H1 (cell line): ENCODE measurements around the gene LHFPL3. TPM values are rescaled to one million over a fixed set of nuclear protein-coding genes. Genes with fewer than 3 reads are reported as not detected.

Experiments used
- CTCF ChIA-PET: fragments of 300-600 bp; sonication (Branson Sonifier 250); formaldehyde crosslinking; loops from one replicate; lab custom pipeline; 2021; ENCODE audit not compliant: partially characterized antibody; lab: Charles Lee
- POLR2A ChIA-PET: fragments of 300-600 bp; sonication (Branson Sonifier 250); formaldehyde crosslinking; loops from one replicate; lab custom pipeline; 2021; ENCODE audit warnings: inconsistent platforms; ENCODE audit not compliant: partially characterized antibody; lab: Charles Lee
- DNase-seq, 2 experiments: peaks; one replicate each; pipeline versions ENCODE4 v3.0.0 to v3.0.0-alpha.2; 2010 to 2022; ENCODE audit warnings: low spot score in 2 of 2, low read depth in 1 of 2, mixed read lengths in 1 of 2
- FAIRE-seq: peaks from 2 replicates; lab custom pipeline; 2011; peaks lifted over from hg19 to GRCh38; lab: Jason Lieb, UNC
- H2AFZ ChIP-seq: 2 replicates; pipeline ENCODE4 v1.8.1; 2012; ENCODE audit warnings: low read length, inconsistent platforms
- H2AK5ac ChIP-seq: 2 replicates; pipeline ENCODE4 v1.6.1; 2013; ENCODE audit warnings: low read depth, low read length
- H2BK120ac ChIP-seq: replicated peaks from 2 replicates; pipeline ENCODE3; 2013; ENCODE audit warnings: low read depth, low read length, inconsistent platforms
- H2BK12ac ChIP-seq: 2 replicates; pipeline ENCODE4 v1.6.1; 2013; ENCODE audit warnings: low read depth, low read length
- H2BK15ac ChIP-seq: 2 replicates; pipeline ENCODE4 v1.6.1; 2013; ENCODE audit warnings: low read length
- H2BK20ac ChIP-seq: 2 replicates; pipeline ENCODE4 v1.6.1; 2013; ENCODE audit warnings: low read length
- H2BK5ac ChIP-seq: 2 replicates; pipeline ENCODE4 v1.6.1; 2013; ENCODE audit warnings: low read depth, low read length
- H3K14ac ChIP-seq: 2 replicates; pipeline ENCODE4 v1.6.1; 2013; ENCODE audit warnings: inconsistent platforms; ENCODE audit not compliant: insufficient read length
- H3K18ac ChIP-seq: 2 replicates; pipeline ENCODE4 v1.6.1; 2013; ENCODE audit warnings: low read length; ENCODE audit errors: extremely low read depth
- H3K23ac ChIP-seq: 2 replicates; pipeline ENCODE4 v1.6.1; 2013; ENCODE audit warnings: inconsistent platforms; ENCODE audit not compliant: insufficient read length
- H3K23me2 ChIP-seq: 2 replicates; pipeline ENCODE4 v1.6.1; 2013; ENCODE audit warnings: low read depth, low read length
- H3K27ac ChIP-seq: 2 replicates; pipeline ENCODE4 v1.6.1; 2011; ENCODE audit warnings: low read depth, low read length, inconsistent platforms
- H3K27me3 ChIP-seq, 4 experiments: replicated peaks in 1 of 4; 1 replicate in 1 of 4; 2 replicates in 3 of 4; pipeline versions ENCODE4 v1.6.1 to v1.8.1; 2011 to 2013; ENCODE audit warnings: low read length in 3 of 4, mild to moderate bottlenecking in 3 of 4, inconsistent platforms in 2 of 4, mixed read lengths in 2 of 4, moderate library complexity in 1 of 4; ENCODE audit not compliant: control insufficient read depth in 3 of 4, insufficient read depth in 3 of 4; ENCODE audit errors: extremely low read depth in 1 of 4
- H3K36me3 ChIP-seq, 4 experiments: 2 replicates each; pipeline versions ENCODE4 v1.6.1 to v1.8.1; 2011 to 2013; ENCODE audit warnings: mild to moderate bottlenecking in 4 of 4, low read length in 3 of 4, moderate library complexity in 2 of 4, control low read depth in 1 of 4, inconsistent platforms in 1 of 4; ENCODE audit not compliant: insufficient read depth in 4 of 4, control insufficient read depth in 2 of 4
- H3K4ac ChIP-seq: replicated peaks from 2 replicates; pipeline ENCODE3; 2013; ENCODE audit warnings: low read length, low read depth, mixed read lengths, inconsistent platforms; ENCODE audit not compliant: insufficient read length
- H3K4me1 ChIP-seq, 4 experiments: replicated peaks in 1 of 4; 1 replicate in 1 of 4; 2 replicates in 3 of 4; pipeline versions ENCODE4 v1.6.1 to v1.8.1; 2011 to 2013; ENCODE audit warnings: low read length in 3 of 4, inconsistent platforms in 2 of 4, mixed read lengths in 1 of 4; ENCODE audit not compliant: insufficient read depth in 4 of 4, control insufficient read depth in 3 of 4
- H3K4me2 ChIP-seq, 2 experiments: 2 replicates each; pipeline versions ENCODE4 v1.6.1 to v1.8.1; 2011 to 2013; ENCODE audit warnings: low read depth in 2 of 2, low read length in 2 of 2, control low read depth in 1 of 2, inconsistent platforms in 1 of 2, mild to moderate bottlenecking in 1 of 2; ENCODE audit not compliant: insufficient read depth in 1 of 2
- H3K4me3 ChIP-seq, 4 experiments: fragments of 200-600, 300-600 bp in 1 of 4; sonication (generic), shearing (Covaris generic), sonication (Bioruptor Twin) in 1 of 4; 2 replicates each; pipeline versions ENCODE4 v1.5.1 to v1.8.1; 2011 to 2016; ENCODE audit warnings: low read length in 4 of 4, low read depth in 3 of 4, control low read depth in 2 of 4, inconsistent platforms in 2 of 4, mild to moderate bottlenecking in 2 of 4, mixed read lengths in 1 of 4, moderate library complexity in 1 of 4; ENCODE audit not compliant: insufficient read depth in 2 of 4; ENCODE audit errors: extremely low read depth in 1 of 4
- H3K56ac ChIP-seq: replicated peaks from 2 replicates; pipeline ENCODE3; 2013; ENCODE audit warnings: low read depth, mild to moderate bottlenecking, mixed read lengths, low read length, inconsistent platforms; ENCODE audit not compliant: insufficient read length
- H3K79me1 ChIP-seq: 2 replicates; pipeline ENCODE4 v1.6.1; 2013; ENCODE audit warnings: low read depth, low read length, control low read depth
- H3K79me2 ChIP-seq, 2 experiments: 2 replicates each; pipeline versions ENCODE4 v1.6.1 to v1.8.1; 2012 to 2013; ENCODE audit warnings: low read length in 2 of 2, mild to moderate bottlenecking in 2 of 2, inconsistent platforms in 1 of 2; ENCODE audit not compliant: insufficient read depth in 2 of 2, control insufficient read depth in 1 of 2
- H3K9ac ChIP-seq, 4 experiments: replicated peaks in 1 of 4; 1 replicate in 1 of 4; 2 replicates in 3 of 4; pipeline versions ENCODE4 v1.6.1 to v1.8.1; 2011 to 2013; ENCODE audit warnings: low read depth in 3 of 4, low read length in 3 of 4, control low read depth in 2 of 4, mild to moderate bottlenecking in 2 of 4, moderate library complexity in 2 of 4, inconsistent platforms in 1 of 4; ENCODE audit errors: extremely low read depth in 1 of 4
- H3K9me3 ChIP-seq, 2 experiments: 2 replicates each; pipeline versions ENCODE4 v1.6.1 to v1.8.1; 2012 to 2013; ENCODE audit warnings: mild to moderate bottlenecking in 2 of 2, moderate library complexity in 2 of 2, control low read depth in 1 of 2, inconsistent platforms in 1 of 2, low read depth in 1 of 2, low read length in 1 of 2, mixed read lengths in 1 of 2; ENCODE audit not compliant: insufficient read depth in 2 of 2
- H4K20me1 ChIP-seq, 2 experiments: replicated peaks in 1 of 2; 2 replicates each; pipeline versions ENCODE3 to v1.8.1; 2011 to 2013; ENCODE audit warnings: inconsistent platforms in 2 of 2, low read length in 2 of 2, mild to moderate bottlenecking in 1 of 2; ENCODE audit not compliant: insufficient read depth in 2 of 2, control insufficient read depth in 1 of 2
- H4K5ac ChIP-seq: 2 replicates; pipeline ENCODE4 v1.6.1; 2013; ENCODE audit warnings: low read length, low read depth, mixed read lengths, inconsistent platforms; ENCODE audit not compliant: insufficient read length
- H4K8ac ChIP-seq: 2 replicates; pipeline ENCODE4 v1.8.0; 2013; ENCODE audit warnings: mild to moderate bottlenecking, moderate library complexity, low read length, inconsistent platforms; ENCODE audit not compliant: insufficient read depth; ENCODE audit errors: extremely low read depth
- H4K91ac ChIP-seq: replicated peaks from 2 replicates; pipeline ENCODE3; 2013; ENCODE audit warnings: low read length, mixed read lengths, inconsistent platforms; ENCODE audit not compliant: insufficient read length
- JUND ChIP-seq: IDR thresholded peaks from 2 replicates; pipeline ENCODE4 v1.6.1; 2011; ENCODE audit warnings: mild to moderate bottlenecking, improper control_type of control experiment, low read length
- WGBS, 2 experiments: shearing (Covaris generic) in 1 of 2; methylation state at CpG; one replicate each; pipeline versions ENCODE4 v1.1.6 to v1.1.7; 2013 to 2015; ENCODE audit warnings: low lambda C conversion rate in 2 of 2, mixed read lengths in 2 of 2, inconsistent platforms in 1 of 2, low coverage in 1 of 2, missing lambda C conversion rate in 1 of 2; ENCODE audit not compliant: insufficient replicate concordance in 2 of 2, insufficient coverage in 1 of 2, insufficient read length in 1 of 2; ENCODE audit errors: extremely low coverage in 1 of 2, missing lambda C conversion rate in 1 of 2; 5-methylcytosine and 5-hydroxymethylcytosine counted together
- polyA plus RNA-seq, 7 experiments: library from polyadenylated mRNA; depleted of rRNA in 3 of 7; stranded (reverse) in 5 of 7; unstranded in 2 of 7; fragments of >200 nt in 5 of 7; fragments of 200-250 nt in 2 of 7; gene quantifications; 1 replicate in 5 of 7; 2 replicates in 1 of 7; 4 replicates in 1 of 7; pipeline versions ENCODE4 v1.2.1 to v1.2.3, GENCODE V29; 2011 to 2013; ENCODE audit warnings: missing spikeins in 2 of 7, mixed read lengths in 2 of 7
- total RNA-seq: library from RNA; stranded (reverse); fragmentation: NEBNext Ultra II Directional; extraction: Animal tissue kit (Norgen Biotek cat#: 25700); gene quantifications from 2 replicates; pipeline ENCODE4 v1.2.1, GENCODE V29; 2021

LHFPL3 gene
- total and polyA plus RNA-seq, 2 of the 8 experiments (the other 6 are each of a cell fraction or from before 2014, with no cell fraction given) = 0.24 to 0.50 TPM

- Histone ChIP-seq H2BK12ac (no peak overlapping the region; the same call in 1 of the 2 replicates), H3K9ac (no peak overlapping the region), H3K4me1 (no peaks in the 10 kb centered on the region), H3K27me3 (no peaks in the 10 kb centered on the region), H2BK5ac (no peak overlapping the region), H3K23ac (no peak overlapping the region), H2BK15ac (no peak overlapping the region), H2AFZ (no peak overlapping the region), H3K36me3 (no peaks in the 10 kb centered on the region), H3K79me1 (no peaks in the 10 kb centered on the region), H4K8ac (no peak overlapping the region), H2BK120ac (no peak overlapping the region), H3K4me3 (no peak overlapping the region), H3K56ac (no peak overlapping the region), H3K14ac (no peak overlapping the region), H4K91ac (no peak overlapping the region), H3K4me2 (no peak overlapping the region), H3K23me2 (0 out of 2 replicates have a peak, but pooled peaks cover 3% of the 10 kb centered on the region), H3K18ac (no peak overlapping the region), H4K20me1 (no peaks in the 10 kb centered on the region), H2BK20ac (no peak overlapping the region), H2AK5ac (no peak overlapping the region), H3K4ac (no peak overlapping the region), H3K27ac (no peak overlapping the region), H3K9me3 (no peaks in the 10 kb centered on the region), H3K79me2 (no peaks in the 10 kb centered on the region), H4K5ac (no peak overlapping the region)
- FAIRE-seq (no peak), DNase-seq (no peak)
- no peak for TF ChIP-seq JUND
- CTCF ChIA-PET = interaction anchor here (1.0 kb wide), 1 partner anchor 43 kb away, joined by 4 read pairs; no protein-coding TSS in a partner anchor
- POLR2A ChIA-PET = no interaction called here
- 86% methylated on average over 2 of the region's 2 CpGs; no CpG with 5 or more reads in 1 of the 2 experiments for WGBS, 2 experiments
Observed at GRCh38 chr7:104804696-104805095, 476.3 kb downstream of the LHFPL3 start.
